Measurements from ENCODE around the gene SOCS2.

GRCh38 chr12:93550748-93551611 is 21.5 kb upstream of the SOCS2 start:
- TF ChIP-seq CTCF (optimal IDR thresholded peaks at IDR 0.05 in 1 of 3, IDR thresholded peaks at IDR 0.05 in 1 of 3, conservative IDR thresholded peaks at IDR 0.05 in 1 of 3; ENCODE audit: extremely low read depth in 1 of 3, insufficient read depth in 2 of 3, low read length in 3 of 3) = no peak
- TF ChIP-seq EZH2 (IDR thresholded peaks at IDR 0.05; ENCODE audit: low read length) = no peak

Data from keratinocyte (primary cell).